ENCODE results near the gene SLC6A5.

SLC6A5 gene

DNA sequence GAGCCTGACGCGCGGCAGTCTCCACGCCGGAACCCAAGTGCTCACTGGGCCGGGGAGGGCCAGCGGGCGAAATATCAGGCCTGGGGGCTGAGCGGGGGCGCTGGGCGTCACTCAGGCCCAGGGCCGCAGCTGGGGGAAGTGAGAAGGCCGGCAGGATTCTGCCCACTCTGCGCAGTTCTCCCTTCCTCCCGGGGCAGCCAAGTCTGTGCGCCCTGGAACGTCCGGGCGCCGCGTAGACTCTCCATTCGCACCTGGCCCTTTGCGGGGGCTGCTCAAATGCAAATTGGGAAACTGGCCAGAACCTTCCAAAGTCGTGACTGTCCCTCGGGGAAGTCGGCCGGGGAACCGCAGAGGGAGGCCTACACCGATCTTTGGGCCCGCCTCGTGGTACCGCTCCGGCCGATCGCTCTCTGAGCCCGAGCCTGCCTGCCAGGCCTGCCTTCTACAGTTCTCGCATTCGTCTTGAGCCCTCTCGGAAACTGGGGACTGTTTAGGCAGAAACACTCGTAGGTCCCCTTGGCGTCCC is 2.2 kb upstream of the SLC6A5 start:
- DNase-seq = no peak

DNA sequence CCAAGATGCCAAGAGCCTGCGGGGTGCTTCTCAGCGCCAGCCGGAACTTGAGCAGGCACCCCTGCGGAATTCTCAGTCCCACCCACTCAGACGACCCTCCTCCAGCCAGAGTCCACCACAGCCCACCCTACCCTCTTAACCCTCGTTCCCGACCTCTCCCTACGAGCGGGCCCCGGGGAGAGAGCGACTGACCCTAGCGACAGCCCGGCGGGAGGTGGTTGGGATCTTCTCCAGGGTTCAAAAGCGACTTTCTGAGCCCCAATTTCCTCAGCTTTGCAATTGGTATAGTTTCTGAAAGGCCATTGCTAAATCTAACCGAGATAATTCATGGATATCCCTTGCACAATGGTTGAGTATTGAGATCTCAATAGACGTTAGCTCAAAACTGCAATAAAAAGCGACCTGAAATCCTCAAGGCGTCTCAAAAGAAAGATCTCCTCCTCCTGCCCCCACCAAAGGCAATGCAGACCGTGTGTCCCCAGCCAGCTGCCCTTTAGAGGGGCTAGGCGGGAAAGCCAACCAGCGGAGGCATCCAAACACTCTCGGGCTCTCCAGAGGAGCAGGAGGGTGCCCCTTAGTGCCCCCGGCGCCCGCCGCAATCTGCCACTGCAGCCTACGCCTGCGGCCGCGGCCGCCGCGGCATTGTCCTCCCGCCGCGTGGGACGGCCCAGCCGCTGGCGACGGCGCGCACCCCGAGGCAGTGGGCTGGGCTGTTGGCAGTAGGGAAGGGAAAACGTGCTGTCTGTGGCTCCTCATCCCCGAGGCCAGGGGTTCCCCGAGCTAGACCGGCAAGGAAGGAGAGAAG is 1.5 kb upstream of the SLC6A5 start:
- DNase-seq = no peak

- no peak for DNase-seq
Observed at GRCh38 chr11:20598492-20598891, 916 bp upstream of the SLC6A5 start.

DNA sequence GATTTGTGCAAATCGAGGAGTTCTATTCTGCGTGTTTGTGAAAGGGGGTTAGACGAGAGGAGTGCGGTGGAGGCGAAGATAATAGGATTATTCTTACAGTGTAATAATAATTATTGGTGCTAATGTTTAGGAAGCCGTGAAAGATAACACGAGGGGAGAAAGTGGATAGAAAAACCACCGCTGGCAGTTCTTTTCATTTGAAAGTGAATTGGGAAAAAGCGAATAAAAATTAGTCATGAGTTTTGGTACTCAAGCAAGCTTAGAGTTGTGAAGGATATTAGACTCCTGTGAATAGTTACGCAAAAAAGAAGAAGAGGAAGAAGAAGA is 575 bp downstream of the SLC6A5 start:
- no peak for DNase-seq

GRCh38 chr11:20600551-20600950 is 1.1 kb downstream of the SLC6A5 start:
- DNase-seq = no peak

DNA sequence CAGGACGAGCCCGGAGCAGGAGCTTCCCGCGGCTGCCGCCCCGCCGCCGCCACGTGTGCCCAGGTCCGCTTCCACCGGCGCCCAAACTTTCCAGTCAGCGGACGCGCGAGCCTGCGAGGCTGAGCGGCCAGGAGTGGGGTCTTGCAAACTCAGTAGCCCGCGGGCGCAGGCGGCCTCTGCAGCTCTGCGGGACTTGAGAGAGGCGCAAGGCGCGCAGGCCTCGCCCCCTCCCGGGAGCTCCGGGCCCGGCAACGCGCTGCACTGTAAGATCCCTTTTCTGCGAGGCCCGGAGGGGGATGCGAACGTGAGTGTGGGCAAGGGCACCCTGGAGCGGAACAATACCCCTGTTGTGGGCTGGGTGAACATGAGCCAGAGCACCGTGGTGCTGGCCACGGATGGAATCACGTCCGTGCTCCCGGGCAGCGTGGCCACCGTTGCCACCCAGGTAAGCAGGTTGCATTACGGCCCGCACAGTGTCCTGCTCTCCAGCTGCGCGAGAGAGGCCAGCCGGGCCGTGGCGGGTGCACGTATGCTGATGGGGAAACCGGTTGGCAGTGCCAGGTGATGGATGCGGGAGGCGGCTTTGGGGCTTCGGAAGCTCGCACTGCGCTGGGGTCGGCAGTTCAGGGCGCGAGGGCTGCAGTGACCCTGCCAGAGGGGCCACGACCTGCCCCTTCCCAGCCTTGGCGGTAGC is 2.0 kb downstream of the SLC6A5 start:
- DNase-seq = no peak

- no peak for DNase-seq
Observed at GRCh38 chr11:20604295-20604803, 4.9 kb downstream of the SLC6A5 start.

DNA sequence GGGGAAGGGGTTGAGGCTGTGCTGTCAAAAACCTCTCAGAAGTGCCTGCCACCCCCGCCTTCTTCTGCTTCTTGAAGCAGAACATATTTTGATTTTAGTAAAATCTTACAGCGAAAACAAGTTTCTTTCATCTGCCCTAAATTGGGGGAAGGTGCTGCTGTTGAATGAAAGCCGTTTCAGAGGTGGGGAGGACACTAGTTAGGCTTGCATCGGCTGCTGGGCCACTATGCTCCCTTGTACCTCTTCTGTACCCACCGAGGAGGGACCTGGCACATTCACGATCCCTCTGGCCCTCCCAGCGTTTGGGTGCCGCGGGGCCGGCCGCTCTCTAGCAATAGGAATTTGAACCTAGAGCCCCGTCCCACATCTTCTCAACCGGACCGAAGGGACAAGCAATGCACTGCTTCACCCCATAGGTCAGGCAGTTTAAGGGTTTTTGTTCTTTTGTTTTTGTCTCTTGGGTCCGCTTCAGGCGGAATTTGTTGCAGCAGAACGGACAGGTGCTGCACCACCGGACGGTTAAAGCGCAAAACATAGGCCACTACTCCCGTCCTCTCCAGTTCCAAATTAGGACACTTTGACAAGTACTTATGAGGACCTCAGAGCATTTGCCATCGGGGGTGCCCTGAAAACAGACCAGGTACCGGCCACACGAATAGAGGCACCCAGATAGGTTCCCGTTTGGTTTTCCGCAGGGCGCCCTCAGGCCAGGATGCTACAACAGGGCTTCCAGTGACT is 5.6 kb downstream of the SLC6A5 start:
- DNase-seq = no peak

- no peak for DNase-seq
Observed at GRCh38 chr11:20605602-20606091, 6.2 kb downstream of the SLC6A5 start.

GRCh38 chr11:20608934-20609333 is 9.5 kb downstream of the SLC6A5 start:
- DNase-seq = no peak

DNA sequence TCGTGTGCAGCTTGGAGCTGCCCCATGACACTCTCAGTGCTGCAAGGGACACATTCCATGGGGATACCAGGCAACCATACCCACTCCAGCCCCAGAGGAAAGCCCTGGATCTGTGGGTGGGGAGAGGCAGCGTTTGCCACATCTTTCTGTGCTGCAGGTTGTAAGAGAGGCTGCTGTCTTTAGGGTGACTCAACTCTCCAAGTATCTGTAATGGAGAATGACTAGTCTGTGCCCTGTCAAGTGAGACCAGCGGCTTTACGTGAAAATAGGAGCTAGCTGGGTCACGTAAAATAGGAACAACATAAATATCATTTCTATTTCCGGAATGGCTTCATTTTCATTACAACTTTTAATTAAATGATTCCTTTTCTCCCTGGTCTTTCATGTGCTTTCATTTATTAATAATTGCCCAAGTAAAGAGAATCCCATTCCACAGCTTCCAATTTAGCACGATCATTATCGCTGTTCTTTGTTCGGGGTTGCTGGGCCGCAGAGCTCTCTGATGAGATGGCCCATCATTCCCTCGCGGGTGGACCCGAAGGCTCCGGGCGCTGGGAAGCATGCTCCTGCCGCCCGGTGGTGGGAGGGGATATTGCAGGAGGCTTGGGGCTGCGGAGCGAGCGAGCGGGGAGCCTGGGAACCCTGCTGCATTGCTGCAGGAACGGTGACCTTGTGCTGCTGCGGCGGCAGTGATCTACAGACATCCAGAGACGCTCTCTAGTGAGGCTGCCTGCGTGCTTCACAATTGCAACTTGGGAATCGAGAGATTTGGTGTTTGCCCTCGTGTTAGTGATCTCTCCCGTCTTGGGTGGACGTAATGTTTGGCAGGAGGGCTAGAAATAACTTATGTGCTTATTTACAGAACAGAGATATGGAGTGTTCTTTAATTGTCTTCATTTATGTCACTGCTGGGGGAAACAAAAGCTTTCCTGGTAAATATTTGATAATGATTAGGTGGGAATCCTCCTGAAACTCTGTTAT is 10.6 kb downstream of the SLC6A5 start:
- no peak for DNase-seq

DNA sequence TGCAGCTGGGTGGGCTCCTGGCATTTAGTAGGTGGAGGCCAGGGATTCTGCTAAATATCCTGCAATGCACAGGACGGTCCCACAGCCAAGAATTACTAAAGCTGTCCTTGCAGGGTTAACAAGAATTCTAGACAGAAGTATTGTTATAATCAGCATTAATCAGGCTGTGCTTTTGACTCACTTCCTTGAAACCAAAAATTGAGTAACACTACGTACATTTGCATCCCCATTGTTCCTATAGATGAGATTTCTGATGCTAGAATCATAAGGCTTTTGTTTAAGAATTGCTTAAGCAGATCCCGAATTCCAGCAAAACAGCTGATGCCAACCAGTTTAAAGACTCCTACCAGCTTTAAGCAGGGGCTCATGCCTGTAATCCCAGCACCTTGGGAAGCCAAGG is 11.4 kb downstream of the SLC6A5 start:
- no peak for DNase-seq

DNA sequence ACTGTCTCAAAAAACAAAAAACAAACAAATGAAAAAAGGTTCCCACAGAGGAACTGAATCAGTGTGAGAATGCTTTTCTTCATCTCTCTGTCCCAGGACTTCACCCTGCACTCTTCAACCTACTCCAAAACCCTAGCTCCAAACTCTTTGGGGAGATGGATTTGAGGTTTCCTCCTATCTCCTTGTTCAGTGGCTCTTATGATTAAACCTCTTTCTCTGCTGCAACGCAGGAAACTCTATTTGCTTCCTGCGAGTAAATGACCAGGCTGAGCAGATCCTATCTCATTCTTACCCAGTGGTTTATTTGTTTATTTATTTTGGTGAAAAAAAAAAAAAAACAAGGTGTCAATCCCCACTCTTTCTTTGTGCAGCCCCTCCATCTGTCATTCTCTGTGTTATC is 12.0 kb downstream of the SLC6A5 start:
- DNase-seq = no peak

DNA sequence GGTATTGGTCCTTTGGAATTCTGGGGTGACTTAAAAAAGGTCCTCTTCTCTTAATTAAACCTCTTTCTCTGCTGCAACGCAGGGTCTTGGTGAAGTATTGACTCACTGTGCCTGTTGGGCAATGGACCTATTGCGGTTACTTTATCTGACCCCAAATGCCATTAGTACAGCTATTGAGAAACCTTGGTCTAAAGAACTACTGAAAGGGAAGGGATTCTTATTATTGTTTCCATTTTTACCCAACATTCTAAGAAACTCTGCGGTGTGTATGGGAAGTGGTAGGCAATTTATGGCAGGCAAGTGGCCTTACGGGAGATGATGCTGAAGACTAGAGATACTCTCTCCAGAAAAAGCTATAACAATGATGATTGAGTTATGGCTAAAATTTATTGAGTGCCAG is 12.5 kb downstream of the SLC6A5 start:
- DNase-seq = no peak

GRCh38 chr11:20612416-20612815 is 13.0 kb downstream of the SLC6A5 start:
- DNase-seq = no peak

GRCh38 chr11:20616920-20617319 is 17.5 kb downstream of the SLC6A5 start:
- DNase-seq = no peak

DNA sequence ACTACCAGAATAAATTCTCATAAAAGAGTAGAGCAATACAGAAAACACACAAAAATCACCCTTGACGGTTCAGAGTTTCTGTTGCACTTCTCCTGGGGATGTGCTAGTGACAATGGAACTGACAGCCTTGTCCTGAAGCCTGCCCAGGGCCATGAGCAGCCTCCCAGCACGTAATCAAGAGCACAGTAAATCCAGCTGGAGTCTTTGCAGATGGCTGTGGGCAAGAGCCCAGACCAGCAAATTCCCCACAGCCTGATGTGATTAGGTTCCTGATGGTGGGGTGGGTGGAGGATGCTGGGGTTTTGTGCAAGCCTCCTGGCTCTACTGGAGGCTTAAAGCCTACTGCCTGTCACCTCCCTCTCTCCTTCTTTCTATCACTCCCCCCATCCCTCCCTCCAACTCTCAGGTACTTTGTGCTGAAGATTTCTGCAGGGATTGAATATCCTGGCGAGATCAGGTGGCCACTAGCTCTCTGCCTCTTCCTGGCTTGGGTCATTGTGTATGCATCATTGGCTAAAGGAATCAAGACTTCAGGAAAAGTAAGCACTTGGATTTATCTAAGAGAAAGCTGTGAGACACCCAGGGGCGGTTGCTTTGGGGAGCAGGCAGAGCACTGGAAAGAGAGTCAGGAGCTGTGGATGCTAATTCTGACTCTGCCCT is 18.1 kb downstream of the SLC6A5 start:
- no peak for DNase-seq

DNA sequence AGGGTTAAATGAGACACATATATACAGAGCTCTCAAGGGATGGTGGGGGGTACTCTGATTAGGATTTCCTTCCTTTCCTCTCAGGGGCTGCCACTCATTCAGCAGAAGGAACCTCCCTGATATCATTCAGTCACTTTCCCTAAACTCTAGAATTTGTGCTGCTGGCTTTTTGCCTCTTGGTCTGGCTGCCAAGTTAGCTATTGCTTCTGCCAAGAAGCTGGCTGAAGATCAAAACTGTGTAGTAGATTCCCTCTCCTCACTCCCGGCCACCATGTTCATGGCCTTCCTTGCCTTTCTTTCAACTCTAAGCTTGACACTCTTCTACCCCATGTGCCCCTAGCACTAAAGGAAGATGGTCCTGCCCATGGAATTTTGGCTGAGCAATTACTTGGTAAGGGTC is 18.7 kb downstream of the SLC6A5 start:
- no peak for DNase-seq

DNA sequence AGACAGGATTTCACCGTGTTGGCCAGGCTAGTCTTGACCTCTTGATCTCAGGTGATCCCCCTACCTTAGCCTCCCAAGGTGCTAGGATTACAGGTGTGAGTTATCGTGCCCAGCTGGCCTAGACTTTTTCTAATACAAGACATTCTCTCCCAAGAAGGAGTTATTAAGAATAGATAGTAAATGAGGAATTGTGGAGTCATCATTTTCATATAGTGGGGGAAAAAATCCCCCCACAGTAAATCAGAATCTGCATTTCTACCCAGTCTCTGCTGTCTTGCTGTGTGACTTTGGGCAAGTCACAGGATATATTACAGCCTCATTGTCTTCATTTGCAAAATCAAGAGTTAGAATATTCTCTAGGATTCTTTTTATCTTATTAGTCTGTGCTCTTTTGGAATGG is 21.6 kb downstream of the SLC6A5 start:
- no peak for DNase-seq

- no peak for DNase-seq
Observed at GRCh38 chr11:20621679-20622078, 22.3 kb downstream of the SLC6A5 start.

- DNase-seq = no peak
Observed at GRCh38 chr11:20623252-20623651, 23.8 kb downstream of the SLC6A5 start.

GRCh38 chr11:20626279-20626678 is 26.9 kb downstream of the SLC6A5 start:
- DNase-seq = no peak
